ENCODE measurements around the gene CDKL4. TPM values are rescaled to one million over a fixed set of nuclear protein-coding genes. Genes with fewer than 3 reads are reported as not detected.
"Not testable (repeated sequence)": the region's sequence is repeated elsewhere in the genome, so short reads cannot be mapped to it uniquely, and the experiment has no call there.

The CDKL4 gene
- polyA plus RNA-seq, 3 donors: not detected

DNA sequence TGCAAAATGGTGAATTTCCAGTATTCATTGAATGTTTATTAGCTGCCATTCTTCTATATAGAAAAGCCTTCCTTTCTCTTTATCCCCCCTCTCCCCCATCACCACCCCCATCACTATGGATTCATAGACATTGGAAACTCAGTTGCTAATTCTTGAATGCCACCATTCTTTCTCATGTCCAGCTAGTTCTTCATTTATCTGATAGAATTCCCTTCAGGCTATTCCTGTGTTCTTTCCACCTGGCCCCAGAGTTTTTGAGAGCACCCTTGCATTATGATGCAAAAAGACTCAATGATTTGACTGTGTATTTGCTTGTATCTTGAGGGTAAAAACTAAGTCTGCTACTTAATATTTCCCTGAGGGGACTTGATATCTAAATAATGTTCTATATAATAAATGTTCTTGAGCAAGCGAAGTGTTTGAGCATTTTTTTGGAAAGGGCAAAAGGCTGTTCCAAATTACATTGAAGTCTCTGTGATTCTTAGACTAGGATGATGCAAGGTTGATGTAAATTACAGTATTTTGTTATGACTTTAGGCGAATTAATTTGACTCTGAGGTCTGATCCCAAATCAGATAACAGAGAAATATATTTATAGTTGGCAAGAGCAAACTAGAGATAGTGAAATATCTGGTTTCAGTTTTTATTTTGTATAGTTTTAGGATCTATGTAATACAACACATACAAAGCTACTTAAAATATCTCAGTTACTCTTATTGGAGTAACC, 104.1 kb downstream of the CDKL4 start:
- Histone ChIP-seq H3K9me3 (replicated peaks in 1 of 2; ENCODE audit: control insufficient read depth in 1 of 2, insufficient read depth in 1 of 2, low read length in 2 of 2) (no peaks in the 10 kb centered on the region), H3K27ac (ENCODE audit: low read depth in 1 of 2, low read length in 2 of 2) (peak overlapping the region in 1 of 2 donors; percentile 50), H3K4me2 (replicated peaks; ENCODE audit: extremely low read depth, low read length, poor library complexity, severe bottlenecking) (peak overlapping the region; percentile 47), H3K79me2 (ENCODE audit: insufficient read depth, low read length) (no peaks in the 10 kb centered on the region), H3K36me3 (replicated peaks in 1 of 2; ENCODE audit: control insufficient read depth in 1 of 2, insufficient read depth in 2 of 2, low read length in 2 of 2) (no peaks in the 10 kb centered on the region), H3K9ac (ENCODE audit: insufficient read depth, low read length, poor library complexity, severe bottlenecking) (no peak overlapping the region), H2AFZ (ENCODE audit: insufficient read depth, low read depth, low read length, poor library complexity, severe bottlenecking) (no peak overlapping the region), H3K4me1 (ENCODE audit: control insufficient read depth in 1 of 2, insufficient read depth in 2 of 2, low read length in 2 of 2) (peaks cover 47 to 56% of the 10 kb centered on the region in 2 donors), H3K4me3 (replicated peaks in 1 of 3; ENCODE audit: low read depth in 2 of 3, low read length in 3 of 3) (peak overlapping the region in 1 of 3 experiments; percentile 34), H3K27me3 (ENCODE audit: control insufficient read depth in 2 of 2, insufficient read depth in 2 of 2, low read length in 2 of 2) (no peaks in the 10 kb centered on the region), H4K20me1 (ENCODE audit: insufficient read depth, low read length) (no peaks in the 10 kb centered on the region)
- TF ChIP-seq, protein P1, sequence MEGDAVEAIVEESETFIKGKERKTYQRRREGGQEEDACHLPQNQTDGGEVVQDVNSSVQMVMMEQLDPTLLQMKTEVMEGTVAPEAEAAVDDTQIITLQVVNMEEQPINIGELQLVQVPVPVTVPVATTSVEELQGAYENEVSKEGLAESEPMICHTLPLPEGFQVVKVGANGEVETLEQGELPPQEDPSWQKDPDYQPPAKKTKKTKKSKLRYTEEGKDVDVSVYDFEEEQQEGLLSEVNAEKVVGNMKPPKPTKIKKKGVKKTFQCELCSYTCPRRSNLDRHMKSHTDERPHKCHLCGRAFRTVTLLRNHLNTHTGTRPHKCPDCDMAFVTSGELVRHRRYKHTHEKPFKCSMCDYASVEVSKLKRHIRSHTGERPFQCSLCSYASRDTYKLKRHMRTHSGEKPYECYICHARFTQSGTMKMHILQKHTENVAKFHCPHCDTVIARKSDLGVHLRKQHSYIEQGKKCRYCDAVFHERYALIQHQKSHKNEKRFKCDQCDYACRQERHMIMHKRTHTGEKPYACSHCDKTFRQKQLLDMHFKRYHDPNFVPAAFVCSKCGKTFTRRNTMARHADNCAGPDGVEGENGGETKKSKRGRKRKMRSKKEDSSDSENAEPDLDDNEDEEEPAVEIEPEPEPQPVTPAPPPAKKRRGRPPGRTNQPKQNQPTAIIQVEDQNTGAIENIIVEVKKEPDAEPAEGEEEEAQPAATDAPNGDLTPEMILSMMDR (IDR thresholded peaks at IDR 0.05): no peak
- Mint-ChIP-seq H3K36me3 (no peaks in the 10 kb centered on the region), H3K9me3 (peaks cover 0 to 2% (median 0%) of the 10 kb centered on the region in 7 donors), H3K4me3 (no peak overlapping the region), H3K27me3 (ENCODE audit: low read depth in 3 of 3) (peaks cover 0 to 1% (median 0%) of the 10 kb centered on the region in 3 donors), H3K27ac (peak overlapping the region in 1 of 7 donors; percentile 28), H3K4me1 (peaks cover 59% of the 10 kb centered on the region)
- DNase-seq: no peak
- intact Hi-C loops (cut with micrococcal nuclease): no loop called here
- no CpG with 5 or more reads among the region's 2 CpGs for WGBS (ENCODE audit: insufficient coverage)

GRCh38 chr2:39138837-39139211, 104.9 kb downstream of the CDKL4 start:
- H3K27me3 Mint-ChIP-seq (ENCODE audit: low read depth in 3 of 3): peaks cover 0 to 1% (median 0%) of the 10 kb centered on the region in 3 donors
- H3K36me3 ChIP-seq (replicated peaks in 1 of 2; ENCODE audit: control insufficient read depth in 1 of 2, insufficient read depth in 2 of 2, low read length in 2 of 2): no peaks in the 10 kb centered on the region
- DNase-seq: no peak
- no peak overlapping the region for H3K4me3 Mint-ChIP-seq
- H3K4me1 ChIP-seq (ENCODE audit: control insufficient read depth in 1 of 2, insufficient read depth in 2 of 2, low read length in 2 of 2): peaks cover 39 to 48% of the 10 kb centered on the region in 2 donors
- intact Hi-C loops (cut with micrococcal nuclease): no loop called here
- no peaks in the 10 kb centered on the region for H3K27me3 ChIP-seq (ENCODE audit: control insufficient read depth in 2 of 2, insufficient read depth in 2 of 2, low read length in 2 of 2)
- peaks cover 0 to 2% (median 0%) of the 10 kb centered on the region in 7 donors for H3K9me3 Mint-ChIP-seq
- no peak overlapping the region for H3K4me3 ChIP-seq (replicated peaks in 1 of 3; ENCODE audit: low read depth in 2 of 3, low read length in 3 of 3)
- H3K4me2 ChIP-seq (replicated peaks; ENCODE audit: extremely low read depth, low read length, poor library complexity, severe bottlenecking): no peak overlapping the region
- no peak overlapping the region for H2AFZ ChIP-seq (ENCODE audit: insufficient read depth, low read depth, low read length, poor library complexity, severe bottlenecking)
- H3K9me3 ChIP-seq (replicated peaks in 1 of 2; ENCODE audit: control insufficient read depth in 1 of 2, insufficient read depth in 1 of 2, low read length in 2 of 2): no peaks in the 10 kb centered on the region
- H3K27ac Mint-ChIP-seq: no peak overlapping the region
- no peak overlapping the region for H3K9ac ChIP-seq (ENCODE audit: insufficient read depth, low read length, poor library complexity, severe bottlenecking)
- H3K79me2 ChIP-seq (ENCODE audit: insufficient read depth, low read length): no peaks in the 10 kb centered on the region
- H4K20me1 ChIP-seq (ENCODE audit: insufficient read depth, low read length): no peaks in the 10 kb centered on the region
- H3K4me1 Mint-ChIP-seq: peaks cover 53% of the 10 kb centered on the region
- WGBS (ENCODE audit: insufficient coverage): 100% methylated on average over 1 of the region's 8 CpGs
- TF ChIP-seq, protein P1 (IDR thresholded peaks at IDR 0.05): no peak
- no peaks in the 10 kb centered on the region for H3K36me3 Mint-ChIP-seq
- H3K27ac ChIP-seq (ENCODE audit: low read depth in 1 of 2, low read length in 2 of 2): no peak overlapping the region

- intact Hi-C loops (cut with micrococcal nuclease): not testable (repeated sequence)
- peaks cover 34 to 43% of the 10 kb centered on the region in 2 donors for H3K4me1 ChIP-seq (ENCODE audit: control insufficient read depth in 1 of 2, insufficient read depth in 2 of 2, low read length in 2 of 2)
Observed at GRCh38 chr2:39138187-39138836, 105.5 kb downstream of the CDKL4 start.

More at GRCh38 chr2:39138187-39138836, 105.5 kb downstream of the CDKL4 start:
- H3K27me3 Mint-ChIP-seq (ENCODE audit: low read depth in 3 of 3); H3K9ac ChIP-seq (ENCODE audit: insufficient read depth, low read length, poor library complexity, severe bottlenecking); H3K4me3 Mint-ChIP-seq; H3K4me2 ChIP-seq (replicated peaks; ENCODE audit: extremely low read depth, low read length, poor library complexity, severe bottlenecking); H3K9me3 Mint-ChIP-seq; H3K4me3 ChIP-seq (replicated peaks in 1 of 3; ENCODE audit: low read depth in 2 of 3, low read length in 3 of 3); H4K20me1 ChIP-seq (ENCODE audit: insufficient read depth, low read length); H3K36me3 Mint-ChIP-seq; H3K79me2 ChIP-seq (ENCODE audit: insufficient read depth, low read length); H2AFZ ChIP-seq (ENCODE audit: insufficient read depth, low read depth, low read length, poor library complexity, severe bottlenecking); H3K36me3 ChIP-seq (replicated peaks in 1 of 2; ENCODE audit: control insufficient read depth in 1 of 2, insufficient read depth in 2 of 2, low read length in 2 of 2); H3K27ac Mint-ChIP-seq; H3K27ac ChIP-seq (ENCODE audit: low read depth in 1 of 2, low read length in 2 of 2); DNase-seq; H3K9me3 ChIP-seq (replicated peaks in 1 of 2; ENCODE audit: control insufficient read depth in 1 of 2, insufficient read depth in 1 of 2, low read length in 2 of 2); H3K27me3 ChIP-seq (ENCODE audit: control insufficient read depth in 2 of 2, insufficient read depth in 2 of 2, low read length in 2 of 2): not testable (repeated sequence)
- peaks cover 50% of the 10 kb centered on the region for H3K4me1 Mint-ChIP-seq
- WGBS (ENCODE audit: insufficient coverage): 100% methylated on average over 10 of the region's 18 CpGs

All from CD14-positive monocyte (primary cell).